Smooth muscle cell (in vitro differentiated cells): ENCODE measurements around the gene RTN4RL1. TPM values are rescaled to one million over a fixed set of nuclear protein-coding genes. Genes with fewer than 3 reads are reported as not detected.

Experiments
- DNase-seq: peaks from one replicate; lab custom pipeline; 2025; ENCODE audit not compliant: unreplicated experiment; lab: John Stamatoyannopoulos, UW
- H2AFZ ChIP-seq: fragments of 200-600 bp; sonication (generic); 2 replicates; pipeline ENCODE4 v1.6.0; 2016; ENCODE audit warnings: antibody characterized with exemption, low read depth, mild to moderate bottlenecking
- H3F3A ChIP-seq: fragments of 200-600 bp; sonication (generic); 2 replicates; pipeline ENCODE4 v1.6.0; 2017; ENCODE audit warnings: antibody characterized with exemption, low read depth
- H3K27ac ChIP-seq: fragments of 200-600 bp; sonication (generic); 2 replicates; pipeline ENCODE4 v1.5.1; 2016; ENCODE audit warnings: low read depth, mild to moderate bottlenecking
- H3K27me3 ChIP-seq: fragments of 200-600 bp; sonication (generic); 2 replicates; pipeline ENCODE4 v1.6.1; 2016; ENCODE audit warnings: low read depth, mild to moderate bottlenecking
- H3K36me3 ChIP-seq: fragments of 200-600 bp; sonication (generic); 2 replicates; pipeline ENCODE4 v1.5.1; 2016; ENCODE audit warnings: low read depth
- H3K4me1 ChIP-seq: fragments of 200-600 bp; sonication (generic); 2 replicates; pipeline ENCODE4 v1.5.1; 2016; ENCODE audit warnings: low read depth
- H3K4me2 ChIP-seq: fragments of 200-600 bp; sonication (generic); 2 replicates; pipeline ENCODE4 v1.6.0; 2016; ENCODE audit warnings: mild to moderate bottlenecking
- H3K4me3 ChIP-seq: fragments of 200-600 bp; sonication (generic); 2 replicates; pipeline ENCODE4 v1.5.1; 2016; ENCODE audit warnings: mild to moderate bottlenecking
- H3K79me2 ChIP-seq: fragments of 200-600 bp; sonication (generic); 2 replicates; pipeline ENCODE4 v1.6.0; 2016; ENCODE audit warnings: low read depth, mild to moderate bottlenecking
- H3K9ac ChIP-seq: fragments of 200-600 bp; sonication (generic); 2 replicates; pipeline ENCODE4 v1.6.0; 2016; ENCODE audit warnings: low read depth
- H3K9me3 ChIP-seq: fragments of 200-600 bp; sonication (generic); replicated peaks from 2 replicates; pipeline ENCODE4 v1.5.1; 2016; ENCODE audit warnings: low read depth
- H4K20me1 ChIP-seq: fragments of 200-600 bp; sonication (generic); 2 replicates; pipeline ENCODE4 v1.6.0; 2016; ENCODE audit warnings: low read depth
- WGBS: methylation state at CpG from one replicate; pipeline ENCODE4 v1.1.7; 2016; ENCODE audit warnings: low lambda C conversion rate; 5-methylcytosine and 5-hydroxymethylcytosine counted together
- polyA plus RNA-seq: library from polyadenylated mRNA; unstranded; fragments of >200 nt; fragmentation: Nextera tagmentation; extraction: Ambion mirVana; gene quantifications from 2 replicates; pipeline ENCODE4 v1.2.1, GENCODE V29; 2016
- total RNA-seq: library from RNA; depleted of rRNA; stranded (reverse); fragments of >200 nt; gene quantifications from 2 replicates; pipeline ENCODE4 v1.2.3, GENCODE V29; 2014
- TF ChIP-seq, protein P1 (sequence below): fragments of 200-600 bp; sonication (generic); IDR thresholded peaks from 2 replicates; pipeline ENCODE4 v1.5.1; 2017; ENCODE audit warnings: borderline replicate concordance, mild to moderate bottlenecking, antibody characterized with exemption; ENCODE audit not compliant: insufficient read depth, poor library complexity, severe bottlenecking

The RTN4RL1 gene
- total and polyA plus RNA-seq, 2 experiments from 2014 or later = not detected

GRCh38 chr17:2058586-2059546 lies 33.7 kb upstream of the RTN4RL1 start:
- H3K9ac ChIP-seq = no peak overlapping the region
- H3K4me3 ChIP-seq = no peak overlapping the region
- H3K4me2 ChIP-seq = no peak overlapping the region
- DNase-seq = no peak
- no peak overlapping the region for H3K27ac ChIP-seq
- H3K4me1 ChIP-seq = peaks cover 22% of the 10 kb centered on the region
- H3K79me2 ChIP-seq = peaks cover 4% of the 10 kb centered on the region
- no peak overlapping the region for H2AFZ ChIP-seq
- no peaks in the 10 kb centered on the region for H3K36me3 ChIP-seq
- H4K20me1 ChIP-seq = peaks cover 25% of the 10 kb centered on the region
- H3K9me3 ChIP-seq = no peaks in the 10 kb centered on the region
- TF ChIP-seq, protein P1, sequence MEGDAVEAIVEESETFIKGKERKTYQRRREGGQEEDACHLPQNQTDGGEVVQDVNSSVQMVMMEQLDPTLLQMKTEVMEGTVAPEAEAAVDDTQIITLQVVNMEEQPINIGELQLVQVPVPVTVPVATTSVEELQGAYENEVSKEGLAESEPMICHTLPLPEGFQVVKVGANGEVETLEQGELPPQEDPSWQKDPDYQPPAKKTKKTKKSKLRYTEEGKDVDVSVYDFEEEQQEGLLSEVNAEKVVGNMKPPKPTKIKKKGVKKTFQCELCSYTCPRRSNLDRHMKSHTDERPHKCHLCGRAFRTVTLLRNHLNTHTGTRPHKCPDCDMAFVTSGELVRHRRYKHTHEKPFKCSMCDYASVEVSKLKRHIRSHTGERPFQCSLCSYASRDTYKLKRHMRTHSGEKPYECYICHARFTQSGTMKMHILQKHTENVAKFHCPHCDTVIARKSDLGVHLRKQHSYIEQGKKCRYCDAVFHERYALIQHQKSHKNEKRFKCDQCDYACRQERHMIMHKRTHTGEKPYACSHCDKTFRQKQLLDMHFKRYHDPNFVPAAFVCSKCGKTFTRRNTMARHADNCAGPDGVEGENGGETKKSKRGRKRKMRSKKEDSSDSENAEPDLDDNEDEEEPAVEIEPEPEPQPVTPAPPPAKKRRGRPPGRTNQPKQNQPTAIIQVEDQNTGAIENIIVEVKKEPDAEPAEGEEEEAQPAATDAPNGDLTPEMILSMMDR = peak; percentile 59
- H3F3A ChIP-seq = peaks cover 12% of the 10 kb centered on the region
- peaks cover 29% of the 10 kb centered on the region for H3K27me3 ChIP-seq
- WGBS = 50% methylated on average over 52 of the region's 78 CpGs

GRCh38 chr17:2057760-2058585 lies 32.8 kb upstream of the RTN4RL1 start:
- peaks cover 4% of the 10 kb centered on the region for H3K79me2 ChIP-seq
- H4K20me1 ChIP-seq = peaks cover 25% of the 10 kb centered on the region
- no peak overlapping the region for H3K4me3 ChIP-seq
- peaks cover 29% of the 10 kb centered on the region for H3K27me3 ChIP-seq
- H2AFZ ChIP-seq = no peak overlapping the region
- H3K9ac ChIP-seq = no peak overlapping the region
- H3K4me2 ChIP-seq = peak overlapping the region; percentile 93
- no peak for DNase-seq
- H3K4me1 ChIP-seq = peaks cover 16% of the 10 kb centered on the region
- 60% methylated on average over 83 of the region's 98 CpGs for WGBS
- H3F3A ChIP-seq = peaks cover 8% of the 10 kb centered on the region
- TF ChIP-seq, protein P1 = no peak
- no peak overlapping the region for H3K27ac ChIP-seq
- H3K9me3 ChIP-seq = no peaks in the 10 kb centered on the region
- no peaks in the 10 kb centered on the region for H3K36me3 ChIP-seq

- H3K9ac ChIP-seq = no peak overlapping the region
- 9% methylated on average over 66 of the region's 81 CpGs for WGBS
- H2AFZ ChIP-seq = no peak overlapping the region
- peaks cover 10% of the 10 kb centered on the region for H3K4me1 ChIP-seq
- H3K27ac ChIP-seq = no peak overlapping the region
- peak overlapping the region; percentile 93 for H3K4me2 ChIP-seq
- peaks cover 25% of the 10 kb centered on the region for H4K20me1 ChIP-seq
- H3F3A ChIP-seq = peaks cover 6% of the 10 kb centered on the region
- H3K9me3 ChIP-seq = no peaks in the 10 kb centered on the region
- peak overlapping the region; percentile 23 for H3K4me3 ChIP-seq
- peaks cover 29% of the 10 kb centered on the region for H3K27me3 ChIP-seq
- H3K36me3 ChIP-seq = no peaks in the 10 kb centered on the region
- no peak for DNase-seq
- peaks cover 4% of the 10 kb centered on the region for H3K79me2 ChIP-seq
- TF ChIP-seq, protein P1 = no peak
Observed at GRCh38 chr17:2057175-2057759, 32.1 kb upstream of the RTN4RL1 start.
